ELR (cell line): ENCODE measurements around the gene C4orf50.

Experiments used
- DNase-seq: peaks from one replicate; pipeline ENCODE4 v3.0.0-alpha.2; 2015; ENCODE audit warnings: low read depth

The C4orf50 gene

DNA sequence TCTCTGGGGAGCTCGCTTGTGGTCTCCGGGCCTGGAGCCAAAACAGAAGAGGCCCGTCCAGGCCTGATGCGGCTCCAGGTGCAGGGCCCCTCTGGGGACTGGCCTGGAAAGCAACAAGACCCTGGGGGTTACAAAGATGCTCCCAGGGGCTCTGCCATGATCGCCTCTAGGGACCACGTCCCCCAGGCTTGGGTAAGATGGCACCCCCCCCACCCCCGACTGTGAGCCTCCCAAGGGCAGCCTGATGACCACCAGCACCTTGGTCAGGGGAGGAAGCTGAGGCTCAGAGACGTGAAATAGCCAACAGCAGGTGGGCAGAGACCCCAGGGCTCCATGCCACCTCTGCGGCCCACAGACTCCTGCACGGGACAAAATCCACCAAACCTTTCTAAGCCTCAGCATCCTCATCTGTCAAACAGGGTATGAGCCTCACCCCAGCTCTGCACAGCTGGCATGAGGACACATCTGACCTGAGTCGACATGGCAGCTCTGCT is 25.4 kb downstream of the C4orf50 start:
- no peak for DNase-seq

DNA sequence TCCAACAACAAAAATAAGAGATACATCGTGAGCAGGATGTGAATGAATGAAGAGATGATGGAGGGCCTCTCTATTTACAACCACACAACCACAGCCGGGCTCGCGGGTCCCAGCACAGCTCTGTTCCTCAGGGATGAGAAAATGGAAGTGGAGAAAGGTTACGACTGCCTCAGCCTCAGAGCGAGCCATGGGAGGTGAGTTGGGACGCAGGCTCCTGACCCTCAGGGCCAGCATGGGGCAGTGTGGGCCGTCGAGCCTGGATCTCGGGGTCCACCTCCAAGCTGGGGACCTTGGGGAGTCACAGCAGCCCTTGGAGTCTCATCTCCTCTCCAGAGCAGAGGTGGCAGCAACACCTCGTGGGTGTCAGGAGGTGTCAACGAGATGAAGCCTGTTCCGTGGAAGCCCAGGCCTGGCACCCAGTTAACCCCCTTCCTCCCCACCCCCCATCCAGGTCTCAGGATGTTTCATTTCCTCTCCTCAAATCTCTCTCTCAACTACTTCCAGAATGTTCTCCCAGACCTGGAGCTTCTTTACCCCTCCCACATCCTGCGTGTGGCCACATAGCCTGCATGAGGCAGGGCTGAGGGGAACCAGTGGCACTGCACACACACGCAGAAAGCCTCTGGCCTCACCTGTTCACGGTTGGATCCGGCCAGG is 25.9 kb downstream of the C4orf50 start:
- no peak for DNase-seq

DNA sequence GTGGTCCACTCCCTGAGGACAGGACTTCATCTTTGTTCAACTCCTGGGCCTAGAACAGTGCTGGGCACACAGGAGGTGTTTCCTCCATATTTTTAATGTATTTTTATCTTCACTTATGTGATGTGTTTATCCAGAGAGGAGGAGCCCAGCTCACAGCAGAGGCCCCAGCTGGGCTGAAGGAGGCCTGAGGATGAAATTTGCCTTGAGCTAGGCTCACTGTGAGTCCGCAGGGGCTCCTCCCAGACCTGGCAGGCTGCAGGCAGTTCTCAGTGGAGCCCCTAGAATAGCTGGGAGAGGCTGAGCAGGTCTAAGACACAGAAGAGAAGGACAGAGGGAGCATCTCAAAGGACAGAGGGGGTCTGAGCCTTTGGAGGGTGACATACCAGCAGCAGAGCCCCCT is 26.8 kb downstream of the C4orf50 start:
- no peak for DNase-seq

DNA sequence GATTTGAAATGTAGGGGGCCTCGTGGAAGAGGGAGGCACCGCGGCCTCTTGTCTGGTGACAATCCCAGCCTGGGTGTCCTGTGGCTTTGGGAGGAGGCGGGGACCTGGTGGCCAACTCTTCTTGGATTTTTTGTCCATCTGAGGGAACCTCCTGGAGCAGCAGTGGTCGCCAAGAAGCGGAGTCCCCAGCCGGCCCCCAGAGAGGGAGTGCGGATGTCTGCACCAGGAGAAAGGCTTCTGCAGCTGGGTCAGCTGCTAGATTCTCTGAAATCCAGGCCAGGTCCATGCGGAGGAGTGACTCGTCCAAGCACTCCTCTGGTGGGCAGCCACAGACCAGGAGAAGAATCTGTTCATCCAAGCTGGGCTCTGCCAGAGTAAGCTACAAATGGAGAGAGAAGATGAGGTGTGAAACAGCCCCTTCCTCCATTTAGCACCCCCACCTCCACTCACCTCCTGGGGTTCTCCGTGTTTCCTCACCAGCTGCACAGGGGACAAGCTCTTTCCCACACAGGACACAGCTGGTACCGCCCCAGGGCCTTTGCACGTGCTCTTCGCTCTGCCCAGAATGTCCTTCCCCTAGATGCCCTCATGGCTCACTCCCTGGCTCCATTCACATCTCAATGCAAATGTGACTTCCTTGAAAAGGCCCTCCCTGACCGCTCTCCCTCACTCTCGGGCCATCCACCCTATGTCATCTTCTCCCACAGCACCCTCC is 27.6 kb downstream of the C4orf50 start:
- DNase-seq = no peak

DNA sequence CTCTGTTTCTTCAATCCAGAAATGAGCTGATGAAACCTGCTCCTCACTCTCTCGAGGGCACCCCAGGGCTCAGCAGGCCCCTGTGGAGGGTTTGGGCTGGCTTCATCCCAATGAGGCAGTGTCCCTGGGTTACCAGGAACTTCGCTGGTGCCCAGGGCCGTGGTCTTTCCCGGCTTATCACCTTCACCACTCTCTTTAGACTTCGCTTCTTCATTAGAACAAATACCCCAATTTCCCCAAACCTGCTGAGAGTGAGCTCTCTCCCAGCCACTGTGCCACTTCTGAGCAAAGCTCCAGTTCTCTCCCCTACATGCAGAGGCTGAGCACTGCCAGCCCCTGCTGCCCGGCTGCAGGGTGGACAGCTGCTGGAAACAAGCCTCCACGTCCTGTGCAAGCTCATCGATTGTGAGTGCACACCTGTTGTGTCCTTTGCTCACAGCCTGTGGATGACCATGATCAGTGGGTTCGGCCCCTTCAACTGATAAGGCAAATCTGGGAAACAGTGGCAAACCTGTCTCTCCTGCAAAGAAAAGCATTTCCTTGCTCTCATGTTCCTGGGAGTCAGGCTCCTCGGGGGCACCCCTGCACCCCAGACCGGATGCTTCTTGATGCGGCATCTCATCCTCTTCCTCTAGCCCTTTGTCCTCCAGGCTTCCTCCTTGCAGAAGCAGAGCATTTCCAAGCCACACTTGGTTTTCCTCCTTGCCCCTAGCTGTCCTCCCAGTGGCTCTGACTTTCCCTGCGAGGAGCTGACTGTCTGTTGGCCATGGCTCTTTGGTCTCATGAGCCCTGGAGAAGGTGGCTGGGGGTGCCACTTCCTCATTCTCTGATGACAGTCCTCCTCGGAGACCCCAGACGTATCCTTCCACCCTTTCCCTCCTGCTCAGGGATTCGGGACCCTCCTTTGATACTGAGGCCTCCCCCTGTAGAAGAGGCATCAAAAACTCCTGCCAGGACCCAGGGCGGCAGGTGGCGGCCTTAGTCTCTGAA is 28.7 kb downstream of the C4orf50 start:
- no peak for DNase-seq

DNA sequence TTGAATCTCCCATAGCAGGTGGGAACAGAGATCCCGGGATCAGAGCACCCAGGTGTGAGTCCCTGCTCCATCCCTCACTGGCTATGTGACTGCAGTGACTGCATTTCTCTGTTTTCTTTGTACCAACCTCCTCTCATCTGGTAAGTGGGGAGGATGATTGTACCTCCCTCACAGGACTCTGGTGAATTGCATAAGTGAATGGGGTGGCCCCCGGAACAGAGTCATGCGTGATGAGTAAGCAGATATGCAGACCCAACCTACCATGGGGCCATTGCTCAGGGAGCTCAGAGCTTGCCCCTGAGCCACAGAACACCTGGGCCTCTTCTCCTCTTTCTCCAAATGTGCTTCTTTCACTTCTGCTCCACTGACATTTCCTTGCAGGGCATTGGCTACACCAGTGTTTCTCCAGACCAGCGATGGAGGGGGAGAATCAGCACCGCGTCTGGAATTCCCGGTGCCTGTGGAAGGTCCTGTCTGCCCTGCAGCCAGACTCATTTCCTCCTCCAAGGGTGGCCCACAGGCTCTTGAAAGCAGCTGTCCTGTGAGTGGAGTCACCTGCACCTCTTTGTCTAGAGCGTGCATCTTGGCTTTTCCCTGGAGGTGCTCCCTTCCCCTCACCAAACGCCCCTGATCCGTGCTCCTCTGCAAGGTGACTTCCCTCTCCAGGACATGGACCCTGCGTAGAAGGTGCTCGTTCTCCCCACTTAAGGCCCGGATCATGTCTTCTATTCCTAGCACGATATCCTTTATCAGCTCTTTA is 30.0 kb downstream of the C4orf50 start:
- DNase-seq = no peak

DNA sequence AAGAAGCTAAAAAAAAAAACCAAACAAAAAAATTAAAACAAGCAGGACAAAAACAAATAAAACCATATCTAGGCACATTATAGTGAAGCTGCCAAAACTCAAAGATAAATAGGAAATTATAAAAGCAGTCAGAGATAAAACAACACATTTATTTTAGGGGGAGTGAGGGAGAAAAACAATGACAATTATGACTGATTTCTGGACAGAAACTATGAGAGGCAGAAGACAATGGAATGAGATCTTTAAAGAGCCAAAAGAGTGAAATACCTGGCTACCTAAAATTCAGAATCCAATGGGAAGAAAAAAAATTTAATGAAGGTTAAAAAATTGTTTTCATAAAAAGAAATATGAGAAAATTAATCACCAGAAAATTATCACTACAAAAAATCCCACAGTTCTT is 33.4 kb downstream of the C4orf50 start:
- DNase-seq = no peak

DNA sequence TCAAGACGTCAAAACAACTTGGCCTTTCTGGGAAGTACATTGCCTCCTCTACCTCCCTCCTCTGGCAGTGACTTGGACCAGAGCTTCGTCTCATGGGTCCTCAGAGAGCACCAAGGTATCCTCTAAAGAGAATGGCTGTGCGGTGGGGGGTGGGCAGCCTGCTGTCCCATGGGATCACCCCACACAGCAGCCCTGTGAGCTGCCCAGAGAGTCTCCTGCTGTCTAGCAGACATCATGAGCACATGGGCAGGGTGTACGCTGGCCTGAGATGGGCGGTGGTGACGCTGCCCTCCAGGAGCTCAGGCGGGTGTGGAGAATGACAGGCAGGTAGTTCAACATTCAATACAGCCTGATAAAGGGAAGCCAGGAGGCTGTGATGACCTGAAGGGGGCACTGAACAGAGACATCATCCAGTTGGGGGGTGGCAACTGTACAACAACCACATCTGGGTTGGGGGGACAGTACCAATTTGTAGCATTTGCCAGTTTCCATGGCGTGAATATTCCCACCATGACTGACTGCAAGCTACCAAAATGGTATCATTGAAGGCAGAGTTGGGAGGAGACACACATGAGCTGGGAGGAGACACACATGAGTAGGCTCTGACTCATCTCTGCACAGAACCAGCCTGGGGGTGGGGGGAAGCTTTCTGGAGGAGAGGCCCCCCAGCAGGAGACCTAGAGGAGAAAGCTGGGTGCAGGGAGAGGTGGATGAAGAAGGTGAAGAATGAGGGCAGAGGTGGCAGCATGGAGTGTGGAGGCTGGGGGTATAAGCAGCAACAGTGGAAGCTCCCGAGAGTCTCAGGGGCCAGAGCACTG is 35.9 kb downstream of the C4orf50 start:
- no peak for DNase-seq

DNA sequence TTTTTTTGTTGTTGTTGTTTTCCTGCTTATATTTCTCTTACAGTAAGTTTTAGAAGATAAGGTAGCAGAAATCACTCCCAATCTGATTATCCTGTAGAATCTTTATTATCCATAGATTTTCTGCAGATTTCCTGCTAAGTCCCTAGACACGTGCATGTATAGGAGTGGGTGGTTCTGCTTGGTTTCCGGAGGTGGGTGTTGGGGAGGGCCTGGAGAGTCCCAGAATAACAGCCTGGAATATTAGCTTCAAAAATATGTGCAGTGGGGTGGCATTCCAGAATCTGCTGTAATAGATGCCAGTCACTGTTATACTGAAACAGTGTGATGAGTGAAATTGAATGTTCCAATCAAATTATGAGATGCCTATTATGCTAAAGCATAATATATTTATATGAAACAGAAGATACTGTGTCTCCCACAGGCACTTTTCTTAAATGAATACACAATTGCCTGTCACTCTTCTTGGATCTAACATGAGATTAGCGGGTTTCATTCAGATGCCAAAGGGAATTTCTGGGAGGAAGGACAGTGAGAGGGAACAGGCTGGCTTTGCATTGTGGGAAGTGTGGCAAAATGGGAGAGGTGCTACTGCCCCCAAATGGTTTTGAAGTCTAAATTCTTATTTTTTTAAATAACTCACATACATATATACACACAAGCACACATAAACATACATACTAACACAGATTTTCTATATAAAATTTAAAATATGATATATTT is 37.6 kb downstream of the C4orf50 start:
- no peak for DNase-seq

DNA sequence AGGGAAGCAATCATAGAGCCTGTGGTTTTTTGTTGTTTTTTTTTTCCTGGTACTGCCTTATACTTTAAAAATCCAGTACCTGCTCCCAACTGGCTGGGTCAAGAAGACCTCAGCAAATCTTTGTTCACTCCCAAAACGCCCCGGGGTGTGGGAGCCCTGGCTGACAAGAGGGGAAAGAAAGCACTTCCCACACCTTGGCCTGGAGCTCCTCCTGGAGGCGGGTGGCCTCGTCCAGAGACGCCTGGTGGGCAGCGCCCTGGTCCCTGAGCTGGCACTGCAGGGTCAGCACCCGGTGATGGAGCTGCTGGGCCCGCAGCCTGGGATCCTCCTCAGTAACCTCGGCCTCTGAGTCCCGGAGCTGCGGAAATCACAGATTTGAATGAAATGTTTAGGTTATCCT is 38.2 kb downstream of the C4orf50 start:
- peak; percentile 18 for DNase-seq

DNA sequence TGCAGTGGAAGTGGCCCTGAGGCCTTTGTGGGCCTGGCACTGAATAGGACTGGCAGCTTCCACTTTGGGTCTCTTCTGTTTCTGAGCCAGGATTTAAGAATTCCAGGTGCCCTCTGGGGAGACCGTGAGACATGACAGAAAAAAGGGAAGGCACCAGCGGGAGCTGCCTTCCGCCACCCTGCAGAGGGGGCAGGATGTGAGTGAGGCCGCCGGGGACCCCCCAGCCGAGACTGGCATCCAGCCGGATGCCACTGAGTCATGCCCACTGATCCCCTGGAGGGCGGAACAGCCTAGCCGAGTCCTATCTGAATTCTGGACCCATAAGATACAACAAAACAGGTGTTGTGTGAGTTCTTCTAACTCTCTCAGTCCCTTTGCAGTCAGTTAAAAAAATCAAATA is 41.3 kb downstream of the C4orf50 start:
- DNase-seq = no peak

DNA sequence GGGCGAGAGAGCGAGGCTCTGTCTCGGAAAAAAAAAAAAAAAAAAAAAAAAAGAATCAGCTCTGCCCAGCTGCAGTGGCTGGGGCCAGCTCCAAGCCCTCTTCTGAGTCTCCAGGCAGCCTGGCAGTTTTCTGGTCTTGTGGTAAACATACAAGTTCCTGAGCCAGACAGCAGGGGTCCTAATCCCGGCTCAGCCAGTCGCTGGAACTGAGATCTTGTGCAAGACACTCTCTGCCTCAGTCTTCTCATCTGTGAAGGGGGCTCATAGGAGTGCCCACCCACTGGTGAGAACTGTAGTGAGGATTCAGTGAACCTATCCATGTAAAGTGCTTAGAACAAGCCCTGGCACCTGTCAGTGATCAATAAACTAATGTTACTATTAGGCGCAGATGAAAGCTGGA is 41.8 kb downstream of the C4orf50 start:
- DNase-seq = no peak

DNA sequence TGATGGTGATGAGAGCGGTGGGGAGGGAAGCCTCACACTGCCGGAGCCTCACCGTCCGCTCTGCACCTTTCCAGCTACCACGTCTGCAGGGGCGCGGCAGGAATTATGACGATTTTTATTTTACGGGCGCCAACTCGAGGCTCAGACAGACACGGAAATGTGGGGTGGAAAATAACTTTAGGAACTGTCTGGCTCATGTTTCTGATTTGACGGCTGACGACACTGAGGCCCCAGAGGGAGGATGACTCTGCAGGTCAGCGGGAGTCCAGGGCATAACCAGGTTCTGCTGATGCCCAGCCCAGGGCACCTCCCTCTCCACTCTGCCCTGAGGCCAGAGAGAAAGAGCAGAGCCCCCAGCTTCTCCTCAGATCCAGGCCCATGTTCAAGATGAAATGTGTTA is 43.9 kb downstream of the C4orf50 start:
- DNase-seq = no peak

DNA sequence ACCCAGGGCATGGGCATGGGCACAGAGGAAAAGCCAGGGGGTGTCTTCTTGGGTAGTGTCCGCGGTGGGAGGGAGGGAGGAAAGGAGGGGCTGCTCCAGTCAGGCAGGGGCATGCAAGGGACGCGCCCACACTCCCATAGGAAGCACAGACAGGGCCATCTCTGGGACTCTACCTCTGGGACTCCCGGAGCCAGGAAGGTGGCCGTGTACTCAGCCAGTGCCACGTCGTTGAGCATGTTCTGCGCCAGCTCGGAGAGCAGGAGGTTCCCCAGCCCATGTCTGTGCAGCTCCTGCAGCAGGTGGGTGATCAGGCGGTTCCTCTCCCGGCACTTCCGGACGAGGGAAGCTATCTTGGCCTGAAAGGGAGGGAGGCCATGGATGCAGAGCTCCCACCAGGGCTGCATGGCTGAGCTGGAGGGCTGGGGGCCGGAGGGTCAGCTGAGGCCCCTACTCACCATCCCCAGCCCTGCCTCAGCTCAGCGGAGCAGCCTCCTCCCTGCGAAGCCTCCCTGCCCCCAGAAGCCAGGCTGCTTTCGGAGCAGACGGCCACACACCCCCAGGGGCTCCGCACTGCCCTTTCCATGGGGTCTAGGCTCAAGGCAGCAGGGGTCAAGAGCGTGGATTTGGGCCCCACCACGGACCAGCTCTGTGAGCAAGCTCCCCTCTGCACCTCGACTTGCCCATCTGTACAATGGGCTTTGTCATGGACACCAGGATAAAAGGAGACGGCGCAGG is 44.6 kb downstream of the C4orf50 start:
- no peak for DNase-seq

DNA sequence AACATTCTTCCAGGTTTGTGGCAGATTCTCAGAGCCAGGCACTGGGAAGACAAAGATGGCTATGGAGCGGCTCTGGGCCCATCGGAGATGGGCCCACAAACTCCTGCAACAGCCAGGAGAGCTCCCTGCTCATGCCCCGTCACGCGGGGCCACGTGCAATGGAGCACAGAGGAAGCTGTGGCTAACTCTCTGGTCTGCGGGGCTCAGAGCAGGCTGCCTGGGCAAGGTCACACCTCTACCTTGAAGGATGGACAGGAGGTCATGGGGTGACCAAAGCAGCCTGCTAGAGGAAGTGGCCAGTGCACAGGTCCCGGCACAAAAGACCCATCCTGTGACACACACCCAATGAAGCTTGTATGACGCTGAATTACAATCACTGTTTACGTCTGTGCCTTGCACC is 45.2 kb downstream of the C4orf50 start:
- no peak for DNase-seq

DNA sequence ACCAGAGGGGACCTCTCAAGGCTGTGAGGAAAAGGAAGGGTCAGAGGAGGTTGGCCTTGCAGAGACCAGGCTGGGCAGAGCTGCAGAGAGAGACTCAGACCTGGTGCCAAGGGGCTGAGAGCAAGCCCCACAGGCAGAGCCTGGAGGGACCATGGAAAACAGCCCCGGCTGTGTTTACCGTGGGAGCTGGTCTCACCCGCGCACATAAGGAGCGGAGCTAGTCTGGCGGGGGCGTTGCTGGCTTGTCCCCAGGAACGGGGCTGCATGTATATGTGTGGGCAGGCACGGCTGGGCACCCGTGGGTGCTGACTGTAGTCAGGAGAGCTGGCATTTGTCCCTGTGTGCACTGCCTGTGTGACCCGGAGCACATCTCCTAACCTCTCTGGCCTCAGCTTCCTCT is 45.7 kb downstream of the C4orf50 start:
- no peak for DNase-seq

DNA sequence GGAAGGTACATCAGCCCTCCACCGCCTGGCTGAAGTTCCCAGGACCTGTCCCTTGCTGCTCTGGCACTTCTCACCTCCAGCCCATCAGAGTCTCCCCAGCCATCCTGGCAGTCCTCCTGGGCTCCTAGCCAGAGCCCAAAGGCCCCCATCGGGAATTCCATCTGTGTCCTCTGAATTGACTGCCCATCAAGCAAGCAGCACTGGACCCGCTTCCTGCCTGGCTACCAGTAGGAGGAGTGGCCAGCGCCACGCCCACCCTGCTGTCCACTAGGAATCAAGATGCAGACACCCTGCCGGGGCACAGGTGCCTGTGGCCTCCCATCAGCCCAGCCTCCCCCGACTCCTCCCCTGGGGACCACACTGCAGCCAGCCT is 47.2 kb downstream of the C4orf50 start:
- no peak for DNase-seq

DNA sequence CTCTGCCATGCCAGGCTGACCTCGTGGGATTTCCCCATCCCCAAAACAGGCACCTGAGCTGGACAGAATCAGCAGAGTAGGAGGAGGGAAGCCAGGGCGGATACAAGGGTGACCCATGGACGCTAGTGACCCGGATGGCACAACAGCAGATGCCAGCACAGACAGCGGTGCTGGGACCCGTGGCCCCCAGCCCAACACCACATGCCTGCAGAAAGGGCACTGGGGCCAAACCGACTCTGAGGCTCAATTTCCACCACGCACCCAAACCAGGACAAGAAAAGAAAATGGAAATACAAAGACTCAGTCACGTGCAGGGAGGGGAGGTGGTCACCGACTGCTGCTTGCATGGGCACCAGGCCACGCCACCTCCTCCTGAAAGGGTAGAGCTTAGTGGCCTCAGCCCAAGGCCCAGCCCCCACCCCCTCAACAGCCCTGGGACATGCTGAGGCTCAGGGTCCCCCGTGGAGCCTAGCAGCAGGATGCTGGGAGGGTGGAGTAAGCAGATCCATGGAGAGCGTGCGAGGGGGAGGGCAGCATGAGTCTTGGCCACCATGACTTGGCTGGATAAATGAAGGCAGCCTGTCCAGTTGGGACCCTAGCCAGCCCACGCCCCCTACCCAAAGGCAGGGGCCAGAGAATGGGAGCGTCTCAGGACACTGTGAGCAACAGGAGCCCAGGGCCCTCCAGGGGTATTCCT is 47.7 kb downstream of the C4orf50 start:
- DNase-seq = no peak

DNA sequence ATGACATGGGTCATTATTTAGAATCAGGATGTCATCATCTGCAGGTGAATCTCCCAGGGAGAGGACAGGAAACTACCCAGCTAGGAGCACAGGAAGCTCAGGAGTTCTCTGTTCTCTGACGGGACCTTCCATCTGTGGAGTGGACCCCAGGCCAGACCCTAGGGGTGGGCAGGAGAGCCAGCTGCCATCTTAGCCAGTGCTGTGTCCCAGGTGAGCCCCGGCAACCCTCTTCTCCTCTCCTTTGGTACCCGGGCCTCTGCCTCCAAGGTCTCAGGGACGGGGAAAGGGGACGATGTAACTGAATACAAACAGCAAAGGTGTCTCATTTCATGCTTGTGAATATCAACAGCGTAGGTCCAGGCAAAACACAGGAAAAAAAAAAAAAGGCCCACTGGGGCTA is 48.5 kb downstream of the C4orf50 start:
- DNase-seq = no peak
